ENCODE measurements around the gene UBE2V1.

UBE2V1 gene

GRCh38 chr20:50152394-50153152, 39.6 kb upstream of the UBE2V1 start:
- Histone ChIP-seq H3K9ac (ENCODE audit: low read length) (peak overlapping the region; percentile 89), H3K27me3 (ENCODE audit: low read depth, low read length) (no peaks in the 10 kb centered on the region), H3K27ac (ENCODE audit: low read length) (no peak overlapping the region), H3K9me3 (ENCODE audit: insufficient read depth, low read length) (no peaks in the 10 kb centered on the region), H4K20me1 (ENCODE audit: insufficient read depth, low read length) (0 out of 2 replicates have a peak, but pooled peaks cover 1% of the 10 kb centered on the region), H2AFZ (ENCODE audit: low read depth, low read length) (no peak overlapping the region), H3K4me1 (ENCODE audit: low read length) (peaks cover 18% of the 10 kb centered on the region), H3K36me3 (replicated peaks; ENCODE audit: low read depth, low read length) (peaks cover 4% of the 10 kb centered on the region), H3K4me3 (ENCODE audit: low read length) (peak overlapping the region; percentile 91), H3K79me2 (ENCODE audit: low read length) (peaks cover 41% of the 10 kb centered on the region), H3K4me2 (ENCODE audit: low read length) (peak overlapping the region; percentile 87)
- TF ChIP-seq EZH2phosphoT487 (IDR thresholded peaks at IDR 0.05; ENCODE audit: low read depth) (no peak), CTCF (IDR thresholded peaks at IDR 0.05; ENCODE audit: low read depth, low read length) (peak; percentile 14; the same call in 1 of the 2 replicates)

- no peak overlapping the region for H3K27ac ChIP-seq (ENCODE audit: low read length)
- H3K4me1 ChIP-seq (ENCODE audit: low read length) = peaks cover 18% of the 10 kb centered on the region
- H3K4me2 ChIP-seq (ENCODE audit: low read length) = no peak overlapping the region
- no peak overlapping the region for H3K4me3 ChIP-seq (ENCODE audit: low read length)
- 0 out of 2 replicates have a peak, but pooled peaks cover 9% of the 10 kb centered on the region for H4K20me1 ChIP-seq (ENCODE audit: insufficient read depth, low read length)
- H2AFZ ChIP-seq (ENCODE audit: low read depth, low read length) = no peak overlapping the region
- H3K9ac ChIP-seq (ENCODE audit: low read length) = no peak overlapping the region
- TF ChIP-seq CTCF (IDR thresholded peaks at IDR 0.05; ENCODE audit: low read depth, low read length) = no peak
- no peak for TF ChIP-seq EZH2phosphoT487 (IDR thresholded peaks at IDR 0.05; ENCODE audit: low read depth)
- H3K36me3 ChIP-seq (replicated peaks; ENCODE audit: low read depth, low read length) = peaks cover 11% of the 10 kb centered on the region
- peaks cover 55% of the 10 kb centered on the region for H3K79me2 ChIP-seq (ENCODE audit: low read length)
- no peaks in the 10 kb centered on the region for H3K9me3 ChIP-seq (ENCODE audit: insufficient read depth, low read length)
- H3K27me3 ChIP-seq (ENCODE audit: low read depth, low read length) = no peaks in the 10 kb centered on the region
Observed at GRCh38 chr20:50151034-50151743, 38.2 kb upstream of the UBE2V1 start.

GRCh38 chr20:50149481-50150254, 36.7 kb upstream of the UBE2V1 start:
- no peak overlapping the region for H3K9ac ChIP-seq (ENCODE audit: low read length)
- H3K9me3 ChIP-seq (ENCODE audit: insufficient read depth, low read length) = no peaks in the 10 kb centered on the region
- no peak overlapping the region for H3K27ac ChIP-seq (ENCODE audit: low read length)
- H3K36me3 ChIP-seq (replicated peaks; ENCODE audit: low read depth, low read length) = peaks cover 12% of the 10 kb centered on the region
- 0 out of 2 replicates have a peak, but pooled peaks cover 9% of the 10 kb centered on the region for H4K20me1 ChIP-seq (ENCODE audit: insufficient read depth, low read length)
- no peak overlapping the region for H3K4me3 ChIP-seq (ENCODE audit: low read length)
- peaks cover 61% of the 10 kb centered on the region for H3K79me2 ChIP-seq (ENCODE audit: low read length)
- H3K4me1 ChIP-seq (ENCODE audit: low read length) = peaks cover 18% of the 10 kb centered on the region
- TF ChIP-seq EZH2phosphoT487 (IDR thresholded peaks at IDR 0.05; ENCODE audit: low read depth) = no peak
- no peak for TF ChIP-seq CTCF (IDR thresholded peaks at IDR 0.05; ENCODE audit: low read depth, low read length)
- no peaks in the 10 kb centered on the region for H3K27me3 ChIP-seq (ENCODE audit: low read depth, low read length)
- H2AFZ ChIP-seq (ENCODE audit: low read depth, low read length) = no peak overlapping the region
- H3K4me2 ChIP-seq (ENCODE audit: low read length) = no peak overlapping the region
